ENCODE results near the gene CHAC2.
A peak's percentile ranks its signal among the peaks of the same experiment; 100 is the strongest.
"Not testable (repeated sequence)": the region's sequence is repeated elsewhere in the genome, so short reads cannot be mapped to it uniquely, and the experiment has no call there.

CHAC2 gene

DNA sequence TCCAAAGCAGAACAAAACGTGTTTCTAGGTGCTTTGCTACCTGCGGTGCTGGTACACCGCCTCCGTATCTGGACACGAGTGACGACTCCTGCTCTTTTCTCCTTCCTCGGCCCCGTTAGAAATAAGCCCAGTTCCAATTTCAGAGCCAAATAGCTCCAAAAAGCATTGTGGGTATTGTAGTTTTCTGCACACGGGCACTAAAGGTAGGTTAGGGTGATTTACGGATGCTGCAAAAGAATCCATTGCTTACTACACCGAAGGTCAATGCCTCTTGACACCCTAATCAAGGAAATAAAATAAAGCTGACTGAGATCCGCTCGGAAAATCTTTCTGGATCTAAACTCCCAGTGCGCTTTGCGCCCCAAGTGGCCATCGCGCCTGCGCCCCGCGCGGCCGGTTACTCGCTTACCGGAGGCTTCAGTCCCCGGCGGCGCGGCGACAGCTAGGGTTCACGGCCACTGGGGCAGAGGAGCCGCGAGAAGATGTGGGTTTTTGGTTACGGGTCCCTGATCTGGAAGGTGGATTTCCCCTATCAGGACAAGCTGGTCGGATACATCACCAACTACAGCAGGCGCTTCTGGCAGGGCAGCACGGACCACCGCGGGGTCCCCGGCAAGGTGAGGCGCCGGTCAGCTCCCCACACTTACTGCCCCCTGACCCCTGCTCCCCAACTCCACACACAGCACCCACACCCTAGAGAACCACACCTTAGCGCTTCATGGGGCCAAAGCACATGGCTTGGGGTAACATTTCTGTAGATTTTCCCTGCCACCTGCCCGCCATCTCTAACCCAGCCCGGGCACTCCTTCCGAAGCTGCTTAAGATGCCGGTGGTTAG, at the start of gene CHAC2:
CHAC2 (plus strand) TSS at position 400 of the 837 bp plus-strand sequence; CDS start at position 483, 83 bp downstream.
- peak; percentile 92 for DNase-seq

DNA sequence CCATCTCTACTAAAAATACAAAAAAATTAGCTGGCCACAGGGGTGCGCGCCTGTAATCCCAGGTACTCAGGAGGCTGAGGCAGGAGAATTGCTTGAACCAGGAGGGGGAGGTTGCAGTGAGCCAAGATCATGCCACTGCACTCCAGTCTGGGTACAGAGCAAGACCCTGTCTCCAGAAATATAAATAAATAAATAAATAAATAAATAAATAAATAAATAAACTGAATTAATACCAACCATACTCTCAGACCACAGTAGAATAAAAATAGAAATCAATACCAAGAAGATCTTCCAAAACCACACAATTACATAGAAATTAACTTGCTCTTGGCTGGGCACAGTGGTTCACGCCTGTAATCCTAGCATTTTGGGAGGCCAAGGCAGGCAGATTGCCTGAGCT, 46.7 kb upstream of the CHAC2 start:
- DNase-seq, result not testable (repeated sequence)

DNA sequence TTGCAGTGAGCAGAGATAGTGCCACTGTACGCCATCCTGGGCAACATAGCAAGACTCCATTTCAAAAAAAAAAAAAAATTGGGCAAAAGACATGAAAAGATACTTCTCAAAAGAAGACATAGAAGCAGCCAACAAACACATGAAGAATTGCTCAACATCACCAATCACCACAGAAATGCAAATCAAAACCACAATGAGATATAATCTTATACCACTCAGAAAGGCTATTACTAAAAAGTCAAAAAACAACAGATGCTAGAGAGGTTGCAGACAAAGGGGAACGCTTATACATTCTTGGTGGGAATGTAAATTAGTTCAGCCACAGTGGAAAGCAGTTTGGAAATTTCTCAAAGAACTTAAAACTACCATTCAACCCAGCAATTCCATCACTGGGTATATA, 43.1 kb upstream of the CHAC2 start:
- DNase-seq, result no peak

DNA sequence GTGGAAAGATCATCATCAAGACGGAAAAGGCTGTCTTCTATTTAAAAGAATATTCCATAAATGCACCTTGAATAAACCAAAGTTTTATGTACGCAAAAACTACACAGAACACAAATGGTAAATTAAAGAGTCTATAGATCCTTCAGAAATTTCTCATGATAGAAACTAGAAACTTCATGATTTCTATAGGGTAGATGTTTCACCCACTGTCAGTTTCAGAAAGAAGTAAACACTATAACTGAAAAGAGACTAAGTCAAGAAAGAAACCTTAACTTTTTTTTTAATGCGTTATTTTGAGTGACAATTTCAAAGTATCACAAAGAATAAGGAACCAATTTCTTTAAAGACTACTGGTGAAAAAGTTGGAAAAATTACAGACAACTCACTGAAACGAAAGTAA, 41.9 kb upstream of the CHAC2 start:
- no peak for DNase-seq

DNA sequence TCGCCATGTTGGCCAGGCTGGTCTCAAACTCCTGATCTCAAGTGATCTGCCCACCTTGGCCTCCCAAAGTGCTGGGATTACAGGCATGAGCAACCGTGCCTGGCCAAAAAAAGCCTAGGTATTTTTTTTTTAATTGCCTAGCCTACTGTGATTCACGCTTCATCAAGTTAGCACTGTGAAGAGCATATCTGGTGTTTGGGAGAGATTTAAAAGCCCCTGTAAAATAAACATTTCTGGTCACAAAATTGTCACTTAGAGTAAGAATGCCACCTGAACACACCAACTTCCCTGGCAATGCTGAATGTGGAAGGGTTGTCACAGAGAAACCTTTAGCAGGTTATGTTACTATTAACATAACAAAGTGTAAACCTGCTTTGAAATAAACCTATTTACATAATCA, 39.7 kb upstream of the CHAC2 start:
- DNase-seq, result no peak

DNA sequence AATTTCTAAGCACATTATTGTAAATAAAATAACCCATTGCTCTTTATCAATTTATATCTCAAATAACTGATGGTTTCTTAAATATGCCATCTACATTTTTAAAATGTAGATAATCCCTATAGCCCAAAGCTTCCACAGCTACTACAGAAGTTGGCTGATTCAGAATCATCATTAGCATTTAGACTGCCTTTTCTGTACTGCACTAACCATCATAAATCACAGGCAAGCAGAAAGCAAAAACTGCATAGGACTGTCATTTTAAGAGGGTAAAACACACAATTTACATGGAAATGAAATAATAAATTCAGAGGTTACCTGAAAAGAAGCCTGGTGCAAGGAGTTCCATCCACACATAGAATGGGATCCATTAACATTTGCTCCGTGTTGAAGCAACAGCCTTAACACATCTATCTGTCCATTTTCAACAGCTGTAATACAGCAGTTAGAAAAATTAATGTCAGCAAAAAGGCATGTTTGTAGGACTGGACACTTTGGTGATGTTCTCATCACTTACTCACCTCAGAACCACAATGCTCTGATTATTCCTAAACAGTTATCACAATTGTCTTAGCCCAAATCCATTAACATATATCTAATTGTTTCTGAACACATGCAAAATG, 38.4 kb upstream of the CHAC2 start:
- no peak for DNase-seq

DNA sequence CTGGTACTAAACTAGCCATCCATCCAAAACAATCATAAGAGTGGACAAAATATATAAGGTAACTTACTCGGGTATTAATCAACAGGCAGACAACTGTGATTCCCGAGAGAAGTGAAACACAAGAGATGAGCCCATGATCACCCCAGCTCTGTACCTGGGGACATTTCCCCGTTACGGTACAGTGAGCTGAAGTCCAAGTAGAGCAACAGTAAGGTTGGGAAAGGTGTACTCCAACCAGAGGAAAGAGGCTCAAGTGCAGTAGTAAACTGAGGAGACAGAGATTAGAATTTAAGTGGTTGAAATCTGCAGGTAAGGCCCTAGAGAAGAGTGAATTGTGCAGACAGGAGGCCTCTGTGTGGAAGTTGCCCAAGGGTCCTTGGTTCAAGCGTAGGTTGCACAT, 30.5 kb upstream of the CHAC2 start:
- DNase-seq, result no peak

DNA sequence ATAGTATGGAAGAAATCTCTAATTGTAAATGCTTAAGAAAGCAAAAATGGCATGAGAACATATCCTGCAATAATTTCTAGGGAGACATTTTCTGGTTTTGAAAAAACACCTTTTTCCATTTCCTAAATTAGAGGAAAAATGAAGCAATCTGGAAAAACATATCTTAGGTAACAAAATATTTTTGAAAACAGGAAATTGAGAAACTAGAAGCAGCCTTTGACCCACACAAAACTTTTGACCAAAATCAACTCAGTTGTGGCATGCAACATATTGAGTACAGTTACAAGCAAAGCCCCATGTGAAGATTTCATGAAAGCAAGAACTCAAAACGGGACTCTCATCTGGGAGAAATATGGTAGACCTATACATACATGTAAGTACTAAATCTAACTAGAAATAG, 28.6 kb upstream of the CHAC2 start:
- no peak for DNase-seq

DNA sequence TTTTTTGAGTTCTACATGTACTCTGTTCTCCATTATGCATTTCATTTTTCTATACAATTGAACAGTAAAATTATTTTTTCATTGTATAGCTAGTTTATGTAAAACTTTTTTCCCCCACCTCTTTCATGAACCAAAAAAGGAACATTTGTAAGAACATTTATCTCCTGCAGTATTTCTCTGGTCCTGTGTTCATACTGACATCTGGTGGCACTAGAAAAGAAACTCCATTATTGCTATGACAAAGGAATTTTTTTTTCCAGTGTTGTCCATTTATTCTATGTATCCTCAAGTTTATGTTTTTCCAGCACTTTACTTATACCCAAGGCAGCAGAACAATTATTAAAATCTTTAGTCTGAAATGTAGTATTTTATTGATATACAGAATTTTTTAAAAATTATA, 27.4 kb upstream of the CHAC2 start:
- DNase-seq, result peak; percentile 3

DNA sequence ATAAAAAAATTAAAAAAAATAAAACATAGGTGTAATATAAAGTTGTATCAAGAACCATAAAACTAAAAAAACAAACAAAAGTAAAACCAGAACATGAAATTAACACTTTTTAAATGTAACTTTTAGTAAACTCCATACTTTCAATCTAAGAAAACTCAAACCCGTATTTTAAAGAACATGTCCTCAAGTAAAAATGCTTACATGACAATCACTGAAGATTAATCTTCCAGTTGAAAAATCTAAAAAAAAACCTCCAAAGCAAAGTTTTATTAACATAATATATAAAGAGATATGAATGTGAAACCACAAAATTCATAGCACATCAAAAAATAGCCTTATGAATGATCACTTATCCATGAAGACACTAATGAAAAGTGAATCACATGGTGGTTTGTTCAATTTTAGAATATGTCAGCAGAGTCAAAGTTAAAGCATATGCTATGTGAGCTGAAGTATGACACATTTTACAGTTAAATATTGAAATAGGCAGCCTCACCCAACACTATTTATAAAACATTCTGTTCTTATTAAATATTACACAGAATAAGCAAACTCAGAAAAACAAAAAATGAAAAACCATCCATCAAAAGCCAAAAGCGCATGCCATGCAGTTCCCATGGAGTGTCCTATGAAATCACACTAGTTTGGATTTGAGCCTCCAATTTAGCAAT, 23.1 kb upstream of the CHAC2 start:
- no peak for DNase-seq

DNA sequence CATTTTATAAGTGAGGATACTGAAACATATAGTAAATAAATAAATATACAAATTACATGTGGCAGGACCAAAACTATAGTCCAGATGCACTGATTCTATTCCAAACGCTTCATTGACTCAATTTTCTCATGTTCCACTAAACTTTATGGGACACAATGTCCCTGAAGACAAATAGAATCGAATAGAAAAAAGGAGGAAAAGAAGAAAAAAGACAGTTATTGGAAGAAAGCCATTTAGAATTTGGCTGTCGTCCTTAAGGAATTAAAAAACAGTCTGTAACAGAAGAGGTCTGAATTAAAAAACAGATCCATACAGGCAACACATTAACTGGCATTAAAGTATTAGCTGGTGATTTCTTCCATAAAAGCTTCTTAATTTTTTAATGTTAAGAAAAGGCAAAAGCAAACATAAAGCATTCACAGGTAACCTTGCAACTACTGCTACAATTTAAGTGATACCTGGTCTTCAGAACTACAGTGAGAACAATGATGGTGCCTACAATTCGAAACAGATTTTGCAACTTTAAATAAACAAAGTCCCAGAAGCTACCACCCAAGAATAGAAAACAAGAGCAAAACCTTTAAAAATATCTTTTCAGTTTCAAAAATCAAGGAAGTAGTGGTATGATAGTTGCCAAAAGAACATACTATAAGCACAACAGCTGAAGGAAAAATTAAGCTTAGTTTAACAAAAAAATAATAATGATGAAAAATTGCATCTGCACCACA, 17.4 kb upstream of the CHAC2 start:
- no peak for DNase-seq

DNA sequence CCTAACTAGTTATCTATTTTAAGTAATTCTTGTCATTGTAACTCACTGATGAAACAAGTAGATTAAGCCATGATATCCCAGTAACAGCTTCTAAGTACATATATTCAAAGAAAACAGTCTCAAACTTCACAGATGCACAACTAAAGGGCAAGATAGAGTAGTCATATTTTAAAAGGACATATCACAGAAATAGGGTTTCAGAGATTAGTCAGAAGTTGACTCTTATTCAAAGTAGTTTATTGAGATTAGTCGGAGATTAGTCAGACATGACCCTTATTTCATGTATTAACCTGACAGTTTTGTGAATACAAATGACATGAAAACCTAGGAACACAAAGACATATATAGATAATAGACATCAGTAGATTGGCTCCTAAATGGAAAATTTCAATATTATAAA, 15.9 kb upstream of the CHAC2 start:
- DNase-seq, result no peak

DNA sequence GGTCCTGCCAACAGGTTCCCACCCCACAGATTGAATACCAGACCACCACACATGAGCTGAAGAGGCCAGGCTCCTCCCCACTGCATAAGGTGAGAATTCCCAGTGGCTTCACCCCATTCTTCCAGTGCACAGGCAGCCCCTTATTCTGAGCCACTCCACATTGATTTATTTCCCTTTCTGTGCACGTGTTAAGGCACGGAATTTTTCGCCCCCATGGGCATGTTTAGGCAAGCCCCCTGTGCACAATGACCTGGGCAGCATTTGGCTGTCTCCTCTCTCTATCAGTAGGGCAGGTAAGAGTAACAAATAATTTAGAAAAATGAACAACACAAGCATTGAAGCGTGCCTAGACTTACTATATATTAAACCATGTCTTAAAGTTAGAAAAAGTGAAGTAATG, 15.2 kb upstream of the CHAC2 start:
- DNase-seq, result no peak

DNA sequence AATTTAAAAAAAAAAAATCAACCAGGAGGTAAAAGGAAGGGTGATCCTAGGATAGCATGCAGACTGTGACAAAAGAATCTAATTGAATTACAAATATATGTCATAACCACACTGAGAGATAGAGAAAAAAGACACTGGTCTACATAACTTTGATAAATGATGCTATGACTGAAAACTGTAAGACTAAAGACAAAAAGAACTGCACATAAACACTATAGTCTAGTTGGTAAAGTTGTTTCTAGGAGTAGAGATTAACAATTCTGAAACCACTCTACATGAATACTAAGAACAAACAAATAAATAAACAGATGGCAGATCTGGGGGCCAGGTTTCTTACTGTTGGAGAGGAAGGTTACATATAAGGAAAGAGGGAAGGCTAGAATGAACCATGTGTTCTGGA, 14.6 kb upstream of the CHAC2 start:
- no peak for DNase-seq

DNA sequence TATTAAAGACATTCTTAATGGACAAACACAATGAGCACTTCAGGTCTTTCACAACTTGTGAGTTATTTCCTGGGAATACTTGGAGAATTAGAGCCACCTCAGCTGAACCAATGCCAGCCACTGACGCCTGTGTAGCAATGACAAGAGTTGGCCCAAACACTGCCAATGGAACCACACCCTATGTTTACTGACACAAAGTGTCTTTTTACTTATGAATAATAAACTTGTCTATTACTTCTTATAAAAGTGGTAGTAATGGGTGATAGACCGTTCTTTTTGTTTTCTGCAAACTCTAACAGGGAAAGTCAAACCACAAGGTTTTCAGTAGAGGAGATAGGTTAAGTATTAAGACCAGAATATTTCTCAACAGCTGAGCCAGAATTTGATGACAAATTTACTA, 12.5 kb upstream of the CHAC2 start:
- no peak for DNase-seq

DNA sequence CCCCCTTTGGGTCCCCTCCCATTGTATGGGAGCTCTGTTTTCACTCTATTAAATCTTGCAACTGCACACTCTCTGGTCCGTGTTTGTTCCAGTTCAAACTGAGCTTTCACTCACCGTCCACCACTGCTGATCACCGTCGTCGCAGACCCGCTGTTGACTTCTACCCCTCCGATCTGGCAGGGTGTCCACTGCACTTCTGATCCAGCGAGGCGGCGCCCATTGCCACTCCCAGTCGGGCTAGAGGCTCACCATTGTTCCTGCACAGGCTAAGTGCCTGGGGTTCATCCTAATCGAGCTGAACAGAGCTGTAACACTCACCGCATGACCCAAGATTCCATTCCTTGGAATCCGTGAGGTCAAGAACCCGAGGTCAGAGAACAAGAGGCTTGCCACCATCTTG, 11.0 kb upstream of the CHAC2 start:
- no peak for DNase-seq

DNA sequence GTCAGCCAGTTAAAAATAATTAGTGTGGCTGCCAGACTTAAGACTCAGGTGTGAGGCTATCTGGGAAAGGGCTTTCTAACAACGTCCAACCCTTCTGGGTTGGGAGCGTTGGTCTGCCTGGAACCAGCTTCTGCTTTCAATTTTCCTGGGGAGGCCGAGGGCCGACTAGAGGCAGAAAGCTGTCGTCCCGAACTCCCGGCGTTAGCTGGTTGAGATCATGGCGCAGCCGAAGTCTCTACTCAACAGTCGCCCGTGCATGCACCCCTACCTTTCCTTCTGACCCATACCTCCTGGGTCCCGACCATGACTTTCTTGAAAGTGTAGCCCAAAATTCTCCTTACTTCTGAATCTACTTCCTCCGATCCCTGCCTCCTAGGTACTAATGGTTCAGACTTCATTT, 10.4 kb upstream of the CHAC2 start:
- DNase-seq, result not testable (repeated sequence)

DNA sequence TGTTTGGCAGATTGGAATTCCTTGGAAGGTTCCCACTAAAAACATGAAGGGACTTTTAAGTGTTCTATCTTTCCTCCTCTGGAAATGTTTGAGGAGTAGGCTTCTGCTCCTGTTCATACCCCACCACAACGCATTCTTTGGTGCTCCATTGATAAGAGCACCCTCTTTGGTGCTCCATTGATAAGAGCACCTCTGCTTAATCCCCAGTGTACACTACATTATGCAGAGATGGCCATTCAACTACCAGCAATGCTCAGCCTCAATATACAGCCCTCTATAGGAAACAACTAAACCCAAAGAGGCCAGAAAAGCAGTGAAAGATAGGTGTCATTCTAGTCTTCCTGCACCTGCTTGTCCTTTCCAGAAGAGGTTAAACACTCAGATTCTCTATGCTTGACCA, 1.8 kb upstream of the CHAC2 start:
- no peak for DNase-seq

DNA sequence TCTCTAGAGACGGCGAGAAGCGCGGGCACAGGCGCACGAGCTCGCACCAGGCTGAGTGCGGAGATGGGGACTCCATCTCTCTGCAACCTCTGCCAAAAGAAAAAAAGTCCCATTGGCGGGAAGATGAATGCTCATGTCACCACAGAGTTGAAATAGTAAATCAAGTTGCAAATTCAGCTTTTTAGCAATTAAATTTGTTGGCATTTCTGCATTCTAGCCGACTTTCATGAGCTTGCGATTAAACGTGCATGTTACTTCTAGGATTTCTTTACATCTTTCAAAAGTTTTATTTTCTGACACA, 588 bp downstream of the CHAC2 start:
- DNase-seq, result peak; percentile 16

DNA sequence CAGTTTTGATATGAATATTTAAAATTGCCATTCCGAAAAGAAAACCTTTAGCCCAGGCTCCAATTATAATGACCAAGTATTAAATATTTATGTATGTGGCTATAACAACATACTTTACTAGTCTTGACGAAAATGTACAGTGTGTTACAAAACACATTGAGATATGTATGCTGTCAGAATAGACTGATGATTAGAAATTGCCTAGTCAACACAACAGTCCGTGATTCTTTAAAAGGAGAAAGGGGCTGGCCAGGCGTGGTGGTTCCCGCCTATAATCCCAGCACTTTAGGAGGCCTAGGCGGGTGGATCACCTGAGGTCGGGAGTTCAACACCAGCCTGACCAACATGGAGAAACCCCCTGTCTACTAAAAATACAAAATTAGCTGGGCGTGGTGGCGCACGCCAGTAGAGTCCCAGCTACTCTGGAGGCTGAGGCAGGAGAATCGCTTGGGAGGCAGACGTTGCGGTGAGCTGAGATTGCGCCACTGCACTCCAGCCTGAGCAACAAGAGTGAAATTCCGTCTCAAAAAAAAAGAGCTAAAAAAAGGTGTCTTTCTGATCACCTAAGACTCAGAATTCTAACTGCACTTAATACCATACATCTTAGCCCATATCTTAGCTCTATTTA, 1.8 kb downstream of the CHAC2 start:
- no peak for DNase-seq

DNA sequence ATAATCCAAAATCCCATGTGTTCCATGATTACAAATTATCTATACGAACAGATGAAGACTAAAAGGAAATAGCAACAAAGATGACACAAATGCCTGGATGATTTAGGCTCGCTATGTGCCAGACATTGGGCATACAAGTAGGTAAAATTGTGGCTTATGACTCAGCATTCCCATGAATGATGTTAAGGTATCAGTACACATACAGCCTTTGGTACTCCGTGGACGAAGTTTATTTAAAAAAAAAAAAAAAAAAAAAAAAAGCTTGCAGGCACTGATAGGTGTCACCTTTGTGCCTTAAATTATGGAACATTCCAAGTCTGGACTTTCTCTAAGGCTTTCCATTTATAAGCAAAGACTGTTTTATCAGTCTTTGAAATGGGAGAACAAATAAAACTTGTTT, 2.7 kb downstream of the CHAC2 start:
- DNase-seq, result no peak

DNA sequence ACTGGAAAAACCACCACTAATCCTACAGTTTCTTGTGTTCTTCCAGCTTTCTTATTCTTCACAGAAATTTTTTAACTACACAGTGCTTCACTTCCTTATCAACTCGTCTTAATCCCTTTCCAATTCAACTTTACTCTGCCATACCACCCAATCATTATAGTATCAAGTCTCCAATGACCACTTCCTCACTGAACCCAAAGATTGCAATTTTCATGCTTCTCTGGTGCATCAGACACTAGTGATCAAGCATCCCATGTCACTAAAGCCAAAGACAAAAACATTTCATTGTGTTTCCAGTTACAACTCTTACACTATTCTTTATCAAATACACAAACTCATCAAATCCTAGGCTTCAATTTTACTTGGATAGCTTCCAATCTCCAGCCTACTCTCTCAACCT, 9.5 kb downstream of the CHAC2 start:
- DNase-seq, result peak; percentile 12

DNA sequence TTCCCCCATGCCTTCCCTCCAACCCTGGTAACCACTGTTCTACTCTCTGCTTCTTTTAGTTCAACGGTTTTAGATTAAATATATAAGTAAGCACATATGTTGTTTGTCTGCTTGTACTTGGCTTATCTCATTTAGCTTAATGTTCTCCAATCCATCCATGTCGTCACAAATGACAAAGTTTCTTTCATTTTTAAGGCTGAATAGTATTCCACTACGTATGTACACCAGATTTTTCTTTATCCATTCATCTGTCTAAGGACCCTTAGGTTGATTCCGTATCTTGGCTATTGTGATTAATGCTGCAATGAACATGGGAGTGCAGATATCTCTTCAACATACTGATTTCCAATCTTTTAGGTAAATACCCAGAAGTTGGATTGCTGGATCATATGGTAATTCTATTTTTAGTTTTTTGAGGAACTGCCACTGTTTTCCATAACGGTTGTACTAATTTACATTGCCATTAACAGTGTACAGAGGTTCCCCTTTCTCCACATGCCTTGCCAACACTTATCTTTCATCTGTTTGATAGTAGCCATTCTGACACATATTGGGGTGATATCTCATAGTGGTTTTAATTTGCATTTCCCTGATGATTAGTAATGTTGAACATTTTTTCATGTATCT, 11.0 kb downstream of the CHAC2 start:
- peak; percentile 33 for DNase-seq

Data from suppressor macrophage treated with lipopolysaccharide for 4 hours (primary cell).